Raji (cell line): ENCODE data around the gene INHBB.

ENCODE experiments used
- POLR2A ChIP-seq: IDR thresholded peaks from 2 replicates; pipeline ENCODE4 v1.6.1; 2011; ENCODE audit warnings: low read depth, low read length, control low read depth; ENCODE audit not compliant: insufficient read depth

Gene INHBB

DNA sequence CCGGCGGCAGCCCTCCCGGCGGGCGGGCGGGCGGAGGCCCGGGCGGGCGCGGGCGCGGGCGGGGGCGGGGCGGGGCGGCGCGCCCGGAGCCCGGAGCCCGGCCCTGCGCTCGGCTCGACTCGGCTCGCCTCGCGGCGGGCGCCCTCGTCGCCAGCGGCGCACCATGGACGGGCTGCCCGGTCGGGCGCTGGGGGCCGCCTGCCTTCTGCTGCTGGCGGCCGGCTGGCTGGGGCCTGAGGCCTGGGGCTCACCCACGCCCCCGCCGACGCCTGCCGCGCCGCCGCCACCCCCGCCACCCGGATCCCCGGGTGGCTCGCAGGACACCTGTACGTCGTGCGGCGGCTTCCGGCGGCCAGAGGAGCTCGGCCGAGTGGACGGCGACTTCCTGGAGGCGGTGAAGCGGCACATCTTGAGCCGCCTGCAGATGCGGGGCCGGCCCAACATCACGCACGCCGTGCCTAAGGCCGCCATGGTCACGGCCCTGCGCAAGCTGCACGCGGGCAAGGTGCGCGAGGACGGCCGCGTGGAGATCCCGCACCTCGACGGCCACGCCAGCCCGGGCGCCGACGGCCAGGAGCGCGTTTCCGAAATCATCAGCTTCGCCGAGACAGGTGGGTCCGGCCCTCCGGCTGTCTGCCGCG is at the start of gene INHBB:
Gene INHBB, plus strand, starts transcription at position 111 of the 641 bp plus-strand sequence. Its CDS starts 53 bp downstream, at position 164.
- TF ChIP-seq POLR2A = no peak

- no peak for TF ChIP-seq POLR2A
Measured at GRCh38 chr2:120298173-120298835, 47.6 kb upstream of the INHBB start.

DNA sequence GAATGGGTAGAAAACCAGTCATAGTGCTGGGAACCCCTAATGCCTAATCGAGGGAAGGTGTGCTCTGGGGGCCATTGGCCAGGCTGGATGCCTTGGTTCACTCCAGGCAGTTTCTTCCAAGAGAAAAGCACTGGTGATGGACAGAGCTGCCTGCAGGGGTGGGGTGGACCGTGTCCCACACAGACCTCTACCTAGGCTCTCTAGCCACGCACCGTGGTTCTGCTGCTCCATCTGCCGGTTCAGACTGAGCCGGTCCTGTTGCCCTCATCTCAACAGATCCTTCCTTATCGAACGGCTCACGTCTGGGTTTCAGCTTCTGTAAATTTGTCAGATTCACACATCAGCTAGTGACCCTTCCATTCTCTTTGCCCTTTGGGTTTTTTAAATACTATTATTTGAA is 46.9 kb upstream of the INHBB start:
- no peak for TF ChIP-seq POLR2A

GRCh38 chr2:120299561-120299960 is 46.4 kb upstream of the INHBB start:
- no peak for TF ChIP-seq POLR2A

- TF ChIP-seq POLR2A = no peak
Measured at GRCh38 chr2:120300385-120300784, 45.6 kb upstream of the INHBB start.

GRCh38 chr2:120301284-120301683 is 44.7 kb upstream of the INHBB start:
- TF ChIP-seq POLR2A = no peak

- TF ChIP-seq POLR2A = no peak
Measured at GRCh38 chr2:120302301-120302700, 43.6 kb upstream of the INHBB start.

GRCh38 chr2:120303177-120303576 is 42.8 kb upstream of the INHBB start:
- no peak for TF ChIP-seq POLR2A

DNA sequence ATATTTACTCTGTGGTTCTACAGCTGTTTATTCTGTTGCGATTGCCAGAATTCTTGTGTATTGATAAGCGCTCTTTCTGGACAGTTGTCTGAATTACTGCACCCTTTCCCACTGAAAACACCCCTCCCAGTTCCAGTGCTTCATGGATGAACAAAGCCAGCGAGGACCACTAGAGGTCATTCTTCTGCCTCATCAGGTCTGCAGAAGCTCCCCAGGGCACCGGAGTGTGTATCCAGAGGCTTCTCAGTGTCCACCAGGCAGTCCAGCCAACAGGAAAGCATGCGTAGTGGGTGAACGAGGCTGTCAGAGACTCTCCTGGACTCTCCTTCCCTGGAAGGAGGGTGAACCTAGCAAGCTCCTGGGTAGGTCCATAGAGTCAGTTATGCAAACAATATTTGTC is 40.6 kb upstream of the INHBB start:
- no peak for TF ChIP-seq POLR2A

GRCh38 chr2:120305937-120306490 is 39.9 kb upstream of the INHBB start:
- TF ChIP-seq POLR2A = no peak

DNA sequence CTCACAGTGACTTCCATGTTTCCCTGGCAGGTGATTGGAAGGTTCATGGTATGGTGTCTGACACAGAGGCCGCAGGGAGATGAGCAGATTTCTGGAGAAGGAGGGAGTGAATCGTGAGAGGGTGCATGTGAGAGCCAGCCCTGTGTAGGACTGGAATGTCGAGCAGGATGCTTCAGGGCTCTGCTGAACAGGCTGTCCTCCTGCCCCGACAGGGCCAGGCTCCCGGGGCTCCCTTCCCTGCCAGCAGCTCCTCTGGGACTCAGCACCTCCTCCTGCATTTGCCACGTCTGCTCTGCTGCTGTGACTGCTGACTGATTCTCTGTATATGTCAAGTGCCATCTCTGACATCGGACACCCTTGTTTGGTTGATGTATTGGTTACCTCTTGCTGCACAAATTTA is 38.5 kb upstream of the INHBB start:
- TF ChIP-seq POLR2A = no peak

GRCh38 chr2:120308038-120308910 is 37.7 kb upstream of the INHBB start:
- no peak for TF ChIP-seq POLR2A

DNA sequence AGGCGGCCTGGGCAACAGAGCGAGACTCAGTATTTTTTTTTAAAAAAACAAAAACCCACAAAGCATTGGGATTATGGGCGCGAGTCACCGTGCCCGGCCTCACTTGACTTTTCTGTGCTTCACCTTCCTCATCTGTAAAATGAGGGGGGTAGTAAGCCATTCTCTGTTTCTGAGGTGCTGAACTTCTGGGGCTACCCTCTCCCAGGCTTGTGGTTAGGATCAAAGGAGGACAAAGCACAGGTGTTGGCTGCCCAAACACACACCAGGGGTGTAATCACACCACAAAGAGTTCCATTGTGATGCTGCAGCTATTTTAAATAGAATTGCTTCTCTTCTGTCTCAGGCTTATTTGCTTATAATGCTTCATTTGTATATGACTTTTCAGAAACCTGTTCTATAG is 35.8 kb upstream of the INHBB start:
- no peak for TF ChIP-seq POLR2A

DNA sequence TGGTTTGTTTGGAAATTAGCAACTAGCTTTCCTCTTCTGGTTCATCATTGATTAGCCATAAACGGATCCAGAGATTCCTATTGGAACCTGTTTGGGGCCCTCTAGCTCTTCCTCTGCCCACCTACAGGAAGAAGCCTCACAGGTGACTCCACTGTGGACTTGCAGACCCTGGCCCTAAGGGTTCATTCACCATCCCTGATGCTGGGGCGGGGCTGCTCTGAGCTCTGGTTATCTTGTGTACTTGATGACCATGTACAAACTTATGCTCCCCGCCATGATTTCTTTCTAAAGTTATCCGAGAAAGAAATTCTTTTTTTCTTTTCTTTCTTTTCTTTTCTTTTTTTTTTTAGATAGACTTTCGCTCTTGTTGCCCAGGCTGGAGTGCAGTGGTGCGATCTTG is 33.9 kb upstream of the INHBB start:
- no peak for TF ChIP-seq POLR2A

- TF ChIP-seq POLR2A = no peak
Measured at GRCh38 chr2:120312860-120313694, 32.9 kb upstream of the INHBB start.
